Keratinocyte (primary cell): ENCODE data around the gene TBP. TPM values are rescaled to one million over a fixed set of nuclear protein-coding genes. Genes with fewer than 3 reads are reported as not detected.
A peak's percentile ranks its signal among the peaks of the same experiment; 100 is the strongest.

ENCODE experiments used
- DNase-seq: peaks from one replicate; pipeline ENCODE4 v3.0.0-alpha.2; 2011; ENCODE audit warnings: low read depth, missing footprints, low spot score
- FAIRE-seq: peaks from 2 replicates; lab custom pipeline; 2011; peaks lifted over from hg19 to GRCh38; lab: Jason Lieb, UNC
- H2AFZ ChIP-seq: 2 replicates; pipeline ENCODE4 v1.6.0; 2012; ENCODE audit warnings: low read length, control low read depth, inconsistent platforms; ENCODE audit not compliant: control insufficient read depth
- H3K27ac ChIP-seq: 2 replicates; pipeline ENCODE4 v1.5.1; 2011; ENCODE audit warnings: low read length; ENCODE audit not compliant: control insufficient read depth, insufficient read depth
- H3K27me3 ChIP-seq: 3 replicates; pipeline ENCODE4 v1.6.0; 2011; ENCODE audit warnings: low read length; ENCODE audit not compliant: control insufficient read depth, insufficient read depth; ENCODE audit errors: extremely low read depth
- H3K36me3 ChIP-seq, 2 experiments: 2 replicates in 1 of 2; 3 replicates in 1 of 2; pipeline ENCODE4 v1.5.1; 2011; ENCODE audit warnings: low read length in 2 of 2, mild to moderate bottlenecking in 1 of 2; ENCODE audit not compliant: control insufficient read depth in 2 of 2, insufficient read depth in 2 of 2; ENCODE audit errors: extremely low read depth in 1 of 2
- H3K4me1 ChIP-seq: 3 replicates; pipeline ENCODE4 v1.5.1; 2011; ENCODE audit warnings: low read length; ENCODE audit not compliant: control insufficient read depth, insufficient read depth; ENCODE audit errors: extremely low read depth
- H3K4me2 ChIP-seq: 3 replicates; pipeline ENCODE4 v1.6.0; 2011; ENCODE audit warnings: low read depth, low read length; ENCODE audit not compliant: control insufficient read depth, insufficient read depth; ENCODE audit errors: extremely low read depth
- H3K4me3 ChIP-seq, 3 experiments: fragments of 200-600 bp in 1 of 3; sonication (generic) in 1 of 3; 2 replicates in 2 of 3; 3 replicates in 1 of 3; pipeline ENCODE4 v1.5.1; 2011 to 2016; ENCODE audit warnings: low read length in 3 of 3, mild to moderate bottlenecking in 3 of 3, control low read depth in 2 of 3, inconsistent platforms in 1 of 3, low read depth in 1 of 3, mixed read lengths in 1 of 3, mixed run types in 1 of 3, moderate library complexity in 1 of 3; ENCODE audit not compliant: control insufficient read depth in 2 of 3, insufficient read depth in 2 of 3; ENCODE audit errors: extremely low read depth in 1 of 3
- H3K79me2 ChIP-seq: 2 replicates; pipeline ENCODE4 v1.6.0; 2012; ENCODE audit warnings: low read length; ENCODE audit not compliant: control insufficient read depth, insufficient read depth
- H3K9ac ChIP-seq: 3 replicates; pipeline ENCODE4 v1.6.0; 2011; ENCODE audit warnings: low read length; ENCODE audit not compliant: control insufficient read depth, insufficient read depth; ENCODE audit errors: extremely low read depth
- H3K9me1 ChIP-seq: 3 replicates; pipeline ENCODE4 v1.6.0; 2011; ENCODE audit warnings: low read length; ENCODE audit not compliant: control insufficient read depth, insufficient read depth; ENCODE audit errors: extremely low read depth
- H3K9me3 ChIP-seq: 2 replicates; pipeline ENCODE4 v1.5.1; 2012; ENCODE audit warnings: low read depth, low read length; ENCODE audit not compliant: control insufficient read depth
- H4K20me1 ChIP-seq: 3 replicates; pipeline ENCODE4 v1.6.0; 2011; ENCODE audit warnings: low read length; ENCODE audit not compliant: control insufficient read depth, insufficient read depth; ENCODE audit errors: extremely low read depth
- CTCF ChIP-seq, 3 experiments: IDR thresholded peaks in 1 of 3; conservative IDR thresholded peaks in 1 of 3; optimal IDR thresholded peaks in 1 of 3; 2 replicates in 2 of 3; 3 replicates in 1 of 3; pipeline versions ENCODE3 to v1.5.1; 2011; ENCODE audit warnings: low read length in 3 of 3, mild to moderate bottlenecking in 3 of 3, moderate library complexity in 2 of 3, control low read depth in 1 of 3, inconsistent platforms in 1 of 3; ENCODE audit not compliant: insufficient read depth in 2 of 3; ENCODE audit errors: extremely low read depth in 1 of 3
- EZH2 ChIP-seq: IDR thresholded peaks from one replicate; pipeline ENCODE4 v1.6.1; 2012; ENCODE audit warnings: inconsistent platforms, mild to moderate bottlenecking, low read length, moderate library complexity
- dilution Hi-C: fragments of 300-500 bp; cut with MboI; formaldehyde crosslinking; loops from one replicate; pipeline ENCODE4 v1.7.0; 2020; ENCODE audit warnings: low sequenced_read_pairs; ENCODE audit not compliant: extremely low pct_ligation_motif_present
- polyA plus RNA-seq, 5 experiments: library from polyadenylated mRNA; depleted of rRNA in 3 of 5; stranded (reverse) in 3 of 5; stranded (forward) in 1 of 5; unstranded in 1 of 5; fragments of >200 nt; gene quantifications; 1 replicate in 1 of 5; 2 replicates in 3 of 5; 3 replicates in 1 of 5; pipeline versions ENCODE4 v1.2.1 to v1.2.3, GENCODE V29; 2011 to 2012; ENCODE audit warnings: missing spikeins in 2 of 5, low read depth in 1 of 5, low replicate concordance in 1 of 5

Gene TBP
- polyA plus RNA-seq, 1 donor (not counting 4 experiments of a cell fraction or from before 2014, with no cell fraction given): 17.3 TPM

GRCh38 chr6:170583756-170584180 is 29.6 kb downstream of the TBP start:
- Histone ChIP-seq H3K36me3 (peaks cover 12 to 16% of the 10 kb centered on the region in 2 experiments), H3K27me3 (no peaks in the 10 kb centered on the region), H3K9me1 (no peaks in the 10 kb centered on the region), H3K4me2 (peak overlapping the region; percentile 75), H3K4me1 (peaks cover 7% of the 10 kb centered on the region), H3K9ac (peak overlapping the region; percentile 88), H3K4me3 (peak overlapping the region; percentile 88 to 98 (median 91)), H3K9me3 (no peaks in the 10 kb centered on the region), H3K79me2 (peaks cover 30% of the 10 kb centered on the region), H2AFZ (peak overlapping the region; percentile 80), H4K20me1 (no peaks in the 10 kb centered on the region), H3K27ac (peak overlapping the region; percentile 66)
- no peak for TF ChIP-seq CTCF (optimal IDR thresholded peaks at IDR 0.05 in 1 of 3, IDR thresholded peaks at IDR 0.05 in 1 of 3, conservative IDR thresholded peaks at IDR 0.05 in 1 of 3; ENCODE audit: extremely low read depth in 1 of 3, insufficient read depth in 2 of 3, low read length in 3 of 3)
- TF ChIP-seq EZH2: no peak
- dilution Hi-C loops: no loop called here
- no peak for FAIRE-seq
- no peak for DNase-seq

GRCh38 chr6:170584181-170584953 is 30.2 kb downstream of the TBP start, which contains the start of gene PDCD2:
Gene PDCD2, minus strand, starts transcription at chr6:170584637. Its CDS starts 56 bp downstream, at chr6:170584581.
- Histone ChIP-seq H2AFZ (peak within 1 kb of the TSS; percentile 88), H4K20me1 (no peaks in the 10 kb centered on the region), H3K27ac (peak within 1 kb of the TSS; percentile 66), H3K9me3 (no peaks in the 10 kb centered on the region), H3K27me3 (no peaks in the 10 kb centered on the region), H3K4me2 (peak within 1 kb of the TSS; percentile 82), H3K9ac (peak within 1 kb of the TSS; percentile 88), H3K36me3 (peaks cover 12 to 16% of the 10 kb centered on the region in 2 experiments), H3K4me1 (peaks cover 7% of the 10 kb centered on the region), H3K79me2 (peaks cover 30% of the 10 kb centered on the region), H3K4me3 (peak within 1 kb of the TSS; percentile 88 to 98 (median 91)), H3K9me1 (no peaks in the 10 kb centered on the region)
- TF ChIP-seq EZH2: no peak
- TF ChIP-seq CTCF (optimal IDR thresholded peaks at IDR 0.05 in 1 of 3, IDR thresholded peaks at IDR 0.05 in 1 of 3, conservative IDR thresholded peaks at IDR 0.05 in 1 of 3; ENCODE audit: extremely low read depth in 1 of 3, insufficient read depth in 2 of 3, low read length in 3 of 3): no peak
- FAIRE-seq (peak; percentile 26), DNase-seq (peak; percentile 26)
- dilution Hi-C loops: no loop called here
